Suprapubic skin (tissue), 4 donors: Measurements from ENCODE around the gene PACSIN2.

Experiments used
- EP300 ChIP-seq: sonication (generic); formaldehyde crosslinking; IDR thresholded peaks from one replicate; pipeline ENCODE4 v1.6.1; 2017; ENCODE audit warnings: antibody characterized with exemption
- POLR2A ChIP-seq, 2 donors: fragments of 450-650 bp; IDR thresholded peaks; one replicate each; pipeline ENCODE4 v1.6.1; 2017; ENCODE audit warnings: antibody characterized with exemption in 2 of 2, mild to moderate bottlenecking in 2 of 2, moderate library complexity in 2 of 2
- POLR2AphosphoS5 ChIP-seq, 3 donors: sonication (generic); formaldehyde crosslinking; IDR thresholded peaks; one replicate each; pipeline ENCODE4 v1.6.1; 2017; ENCODE audit warnings: antibody characterized with exemption in 3 of 3
- TF ChIP-seq, protein P1 (sequence below), 2 donors: fragments of 200-600 bp in 1 of 2; fragments of 450-650 bp in 1 of 2; sonication (generic) in 1 of 2; IDR thresholded peaks; one replicate each; pipeline ENCODE4 v1.5.1; 2016 to 2019; ENCODE audit warnings: antibody characterized with exemption in 2 of 2, mild to moderate bottlenecking in 1 of 2, moderate library complexity in 1 of 2

DNA sequence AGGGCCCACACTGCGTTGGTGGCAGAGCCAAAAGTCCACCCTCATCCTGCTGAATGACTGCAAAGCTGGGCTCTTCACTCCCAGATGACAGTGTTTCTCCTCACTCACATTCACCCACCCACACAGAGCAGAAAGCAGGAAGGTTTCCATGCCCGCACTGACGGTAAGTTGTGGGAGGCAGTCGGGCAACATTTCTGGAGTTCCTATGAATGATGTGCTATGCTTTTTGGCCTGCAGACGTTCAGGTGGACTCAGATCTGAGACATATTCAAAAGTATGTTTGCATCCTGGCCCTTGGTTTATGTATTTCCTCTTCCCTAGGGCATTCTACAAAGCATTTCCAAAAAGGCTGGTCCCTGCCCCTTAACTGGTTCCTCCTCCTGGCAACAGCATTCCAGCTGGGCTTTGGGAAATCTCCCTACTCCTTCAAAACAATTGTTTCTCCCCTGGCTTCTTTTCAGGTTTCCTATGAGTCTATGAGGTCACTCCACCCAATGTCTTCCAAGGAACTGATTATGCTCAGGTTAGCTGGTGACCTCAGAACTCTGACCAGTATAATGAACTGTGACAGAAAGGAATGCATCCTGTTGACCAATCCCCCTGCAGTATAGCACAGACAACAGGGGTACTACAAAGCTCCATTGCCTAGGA lies 36.4 kb downstream of the PACSIN2 start:
- TF ChIP-seq, protein P1, sequence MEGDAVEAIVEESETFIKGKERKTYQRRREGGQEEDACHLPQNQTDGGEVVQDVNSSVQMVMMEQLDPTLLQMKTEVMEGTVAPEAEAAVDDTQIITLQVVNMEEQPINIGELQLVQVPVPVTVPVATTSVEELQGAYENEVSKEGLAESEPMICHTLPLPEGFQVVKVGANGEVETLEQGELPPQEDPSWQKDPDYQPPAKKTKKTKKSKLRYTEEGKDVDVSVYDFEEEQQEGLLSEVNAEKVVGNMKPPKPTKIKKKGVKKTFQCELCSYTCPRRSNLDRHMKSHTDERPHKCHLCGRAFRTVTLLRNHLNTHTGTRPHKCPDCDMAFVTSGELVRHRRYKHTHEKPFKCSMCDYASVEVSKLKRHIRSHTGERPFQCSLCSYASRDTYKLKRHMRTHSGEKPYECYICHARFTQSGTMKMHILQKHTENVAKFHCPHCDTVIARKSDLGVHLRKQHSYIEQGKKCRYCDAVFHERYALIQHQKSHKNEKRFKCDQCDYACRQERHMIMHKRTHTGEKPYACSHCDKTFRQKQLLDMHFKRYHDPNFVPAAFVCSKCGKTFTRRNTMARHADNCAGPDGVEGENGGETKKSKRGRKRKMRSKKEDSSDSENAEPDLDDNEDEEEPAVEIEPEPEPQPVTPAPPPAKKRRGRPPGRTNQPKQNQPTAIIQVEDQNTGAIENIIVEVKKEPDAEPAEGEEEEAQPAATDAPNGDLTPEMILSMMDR (IDR thresholded peaks at IDR 0.05), result no peak
- TF ChIP-seq POLR2AphosphoS5 (IDR thresholded peaks at IDR 0.05) (no peak), POLR2A (IDR thresholded peaks at IDR 0.05) (no peak), EP300 (no peak)
